MM.1S (cell line): ENCODE measurements around the gene KLHDC3.

Source experiments
- CTCF ChIP-seq: fragments of 300-600 bp; sonication (generic); IDR thresholded peaks from 2 replicates; pipeline ENCODE4 v1.5.1; 2016; ENCODE audit warnings: antibody characterized with exemption, low read length, mixed read lengths
- EZH2 ChIP-seq: fragments of 300-600 bp; sonication (generic); optimal IDR thresholded peaks from 2 replicates; pipeline ENCODE3; 2017; ENCODE audit warnings: low read depth, mild to moderate bottlenecking, antibody characterized with exemption, low read length, mixed read lengths
- EZH2phosphoT487 ChIP-seq: fragments of 300-600 bp; sonication (generic); IDR thresholded peaks from 2 replicates; pipeline ENCODE4 v1.6.1; 2018; ENCODE audit warnings: antibody characterized with exemption, low read length

GRCh38 chr6:42970871-42971612 is 43.0 kb upstream of the KLHDC3 start:
- TF ChIP-seq CTCF: no peak
- TF ChIP-seq EZH2: no peak
- no peak for TF ChIP-seq EZH2phosphoT487
